Stimulated activated CD4-positive, alpha-beta T cell treated with anti-CD3 and anti-CD28 coated beads, Interleukin-12 subunit alpha, Interleukin-12 subunit beta, amount 100 ng/mL, for 4 hours (primary cell): ENCODE results near the gene HNRNPK.
A peak's percentile ranks its signal among the peaks of the same experiment; 100 is the strongest.

Experiments
- DNase-seq: peaks from one replicate; pipeline ENCODE4 v3.0.0-alpha.2; 2020

The HNRNPK gene

GRCh38 chr9:83932011-83932410 is 48.0 kb downstream of the HNRNPK start:
- DNase-seq = no peak

- no peak for DNase-seq
Observed at GRCh38 chr9:83930881-83931280, 49.1 kb downstream of the HNRNPK start.

DNA sequence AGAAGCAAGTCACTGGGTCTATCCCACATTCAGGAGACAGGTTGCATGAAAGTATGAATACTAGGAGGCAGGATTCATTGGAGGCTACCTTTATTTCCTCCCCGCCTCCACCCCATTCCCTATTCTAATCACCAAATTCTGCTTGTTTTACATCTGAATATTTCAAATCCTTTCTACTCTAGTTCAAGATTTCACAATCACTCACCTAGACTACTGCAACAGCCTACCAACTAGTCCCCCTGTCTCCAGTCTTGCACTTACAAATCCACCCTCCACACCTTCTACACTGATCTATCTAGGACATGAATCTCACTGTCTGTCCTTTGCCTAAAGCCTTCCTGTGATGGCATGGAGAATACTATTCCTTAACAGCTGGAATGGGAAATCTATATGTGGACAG is 52.4 kb downstream of the HNRNPK start:
- DNase-seq = no peak

- DNase-seq = peak; percentile 98
Observed at GRCh38 chr9:83920927-83921707, 58.9 kb downstream of the HNRNPK start, which contains the start of gene KIF27. KIF27 (minus strand) TSS chr9:83921432; CDS start chr9:83915591, 5,841 bp downstream.

DNA sequence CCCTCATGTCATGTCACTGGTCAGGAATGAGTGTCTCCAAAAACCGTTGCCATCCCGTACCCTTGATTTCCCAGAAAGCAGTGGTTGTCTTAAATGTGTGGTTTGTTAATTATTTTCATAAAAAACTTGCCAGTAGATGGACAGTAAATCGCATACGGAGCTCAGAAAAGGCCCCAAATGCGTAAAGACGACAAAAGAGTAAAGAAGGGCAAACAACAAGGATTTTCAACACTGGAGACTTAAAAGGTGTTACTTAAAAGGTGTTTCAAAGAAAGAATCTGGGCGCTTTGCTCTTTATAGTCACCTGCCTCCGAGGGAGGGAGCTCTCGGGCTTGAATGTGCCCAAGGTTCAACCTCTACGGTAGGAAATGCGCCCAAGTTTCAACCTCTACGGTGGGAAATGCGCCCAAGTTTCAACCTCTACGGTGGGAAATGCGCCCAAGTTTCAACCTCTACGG is 59.5 kb downstream of the HNRNPK start:
- no peak for DNase-seq

- no peak for DNase-seq
Observed at GRCh38 chr9:83919111-83919510, 60.9 kb downstream of the HNRNPK start.
